ENCODE measurements around the gene ADAMTS14.
"Not testable (repeated sequence)": the region's sequence is repeated elsewhere in the genome, so short reads cannot be mapped to it uniquely, and the experiment has no call there.

Gene ADAMTS14

GRCh38 chr10:70769121-70769520 lies 96.8 kb downstream of the ADAMTS14 start:
- Histone ChIP-seq H3K36me3 (ENCODE audit: control insufficient read depth in 1 of 2, insufficient read depth in 2 of 2, low read length in 2 of 2) (no peaks in the 10 kb centered on the region), H3K27me3 (ENCODE audit: control insufficient read depth in 1 of 2, insufficient read depth in 2 of 2, low read length in 2 of 2) (no peaks in the 10 kb centered on the region), H3K9me3 (ENCODE audit: control insufficient read depth in 1 of 2, low read length in 2 of 2) (peaks cover 5 to 10% of the 10 kb centered on the region in 2 donors), H3K27ac (ENCODE audit: low read depth, low read length) (no peak overlapping the region), H3K4me1 (ENCODE audit: control insufficient read depth in 1 of 2, insufficient read depth in 2 of 2, low read length in 2 of 2) (no peaks in the 10 kb centered on the region), H3K9ac (ENCODE audit: low read depth in 1 of 2, low read length in 2 of 2) (no peak overlapping the region), H3K4me3 (ENCODE audit: low read depth in 1 of 2, low read length in 2 of 2) (no peak overlapping the region)

DNA sequence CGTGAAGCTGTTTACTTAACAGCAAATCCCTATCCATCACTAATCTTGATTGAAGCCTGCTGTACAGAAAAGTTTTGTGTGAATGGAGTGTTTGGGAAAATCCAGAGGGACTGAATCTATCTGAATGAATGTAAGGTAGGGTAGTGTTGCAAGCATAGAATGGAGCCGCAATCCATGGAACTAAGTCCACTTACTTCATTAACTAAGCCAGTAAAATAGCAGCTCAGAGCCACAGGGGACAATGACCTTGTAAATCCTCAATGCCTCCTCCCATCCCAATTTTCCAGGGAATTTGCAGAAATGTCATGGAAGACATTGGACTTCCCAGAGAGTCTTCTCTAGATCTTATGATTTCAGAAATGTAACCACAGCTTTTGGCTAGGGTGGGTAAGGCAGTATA lies 97.7 kb downstream of the ADAMTS14 start:
- H3K9ac ChIP-seq (ENCODE audit: low read depth in 1 of 2, low read length in 2 of 2), result no peak overlapping the region
- no peak overlapping the region for H3K27ac ChIP-seq (ENCODE audit: low read depth, low read length)
- H3K4me1 ChIP-seq (ENCODE audit: control insufficient read depth in 1 of 2, insufficient read depth in 2 of 2, low read length in 2 of 2), result no peaks in the 10 kb centered on the region
- no peaks in the 10 kb centered on the region for H3K36me3 ChIP-seq (ENCODE audit: control insufficient read depth in 1 of 2, insufficient read depth in 2 of 2, low read length in 2 of 2)
- peaks cover 5 to 10% of the 10 kb centered on the region in 2 donors for H3K9me3 ChIP-seq (ENCODE audit: control insufficient read depth in 1 of 2, low read length in 2 of 2)
- H3K4me3 ChIP-seq (ENCODE audit: low read depth in 1 of 2, low read length in 2 of 2), result no peak overlapping the region
- no peaks in the 10 kb centered on the region for H3K27me3 ChIP-seq (ENCODE audit: control insufficient read depth in 1 of 2, insufficient read depth in 2 of 2, low read length in 2 of 2)

GRCh38 chr10:70770516-70770915 lies 98.2 kb downstream of the ADAMTS14 start:
- not testable (repeated sequence) for H3K9ac ChIP-seq (ENCODE audit: low read depth in 1 of 2, low read length in 2 of 2); H3K4me1 ChIP-seq (ENCODE audit: control insufficient read depth in 1 of 2, insufficient read depth in 2 of 2, low read length in 2 of 2); H3K27me3 ChIP-seq (ENCODE audit: control insufficient read depth in 1 of 2, insufficient read depth in 2 of 2, low read length in 2 of 2); H3K4me3 ChIP-seq (ENCODE audit: low read depth in 1 of 2, low read length in 2 of 2); H3K36me3 ChIP-seq (ENCODE audit: control insufficient read depth in 1 of 2, insufficient read depth in 2 of 2, low read length in 2 of 2); H3K27ac ChIP-seq (ENCODE audit: low read depth, low read length); H3K9me3 ChIP-seq (ENCODE audit: control insufficient read depth in 1 of 2, low read length in 2 of 2)

DNA sequence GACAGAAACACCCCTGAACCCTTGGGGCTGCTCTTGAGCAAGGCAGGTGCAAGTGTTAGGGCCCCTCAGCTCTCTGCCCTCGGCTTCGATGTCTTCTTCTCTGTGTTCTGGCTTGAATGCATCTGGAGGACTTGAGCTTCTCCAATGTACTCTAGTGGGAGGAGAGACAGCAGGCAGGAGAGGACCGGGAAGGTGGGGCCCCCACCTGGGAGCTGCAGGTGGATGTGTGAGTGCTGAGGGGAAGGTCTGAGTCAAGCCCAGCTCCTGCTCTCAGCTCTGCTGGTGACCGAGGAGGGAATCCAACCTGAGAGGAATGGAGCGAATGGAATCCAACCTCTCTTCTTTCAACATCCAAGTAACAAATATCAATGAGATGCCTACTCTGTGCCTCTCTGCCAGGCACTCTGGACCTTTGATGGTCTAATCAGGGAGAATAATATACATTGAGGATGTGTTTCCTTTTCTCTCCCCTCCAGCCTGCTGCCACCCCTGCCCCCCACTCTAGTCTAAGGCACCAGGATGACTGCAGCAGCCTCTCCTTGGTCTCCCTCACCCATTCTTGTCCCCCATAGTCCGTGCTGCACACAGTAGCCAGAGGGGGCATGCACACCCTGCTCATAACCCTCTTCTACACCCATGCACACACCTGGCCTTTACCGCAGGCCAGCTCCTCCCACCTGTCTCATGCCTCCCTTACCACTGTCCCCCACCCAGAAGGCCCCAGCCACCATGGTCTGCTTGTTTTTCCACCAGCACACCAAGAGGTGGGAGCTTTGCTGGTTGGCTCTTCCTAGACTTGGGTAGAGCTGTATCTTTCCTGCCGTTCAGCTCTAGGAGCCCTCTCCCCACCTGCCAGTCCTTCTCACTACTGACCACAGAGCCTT lies 99.2 kb downstream of the ADAMTS14 start:
- H3K27me3 ChIP-seq (ENCODE audit: control insufficient read depth in 1 of 2, insufficient read depth in 2 of 2, low read length in 2 of 2), result no peaks in the 10 kb centered on the region
- no peak overlapping the region for H3K9ac ChIP-seq (ENCODE audit: low read depth in 1 of 2, low read length in 2 of 2)
- H3K4me1 ChIP-seq (ENCODE audit: control insufficient read depth in 1 of 2, insufficient read depth in 2 of 2, low read length in 2 of 2), result no peaks in the 10 kb centered on the region
- H3K9me3 ChIP-seq (ENCODE audit: control insufficient read depth in 1 of 2, low read length in 2 of 2), result no peaks in the 10 kb centered on the region
- H3K4me3 ChIP-seq (ENCODE audit: low read depth in 1 of 2, low read length in 2 of 2), result no peak overlapping the region
- no peaks in the 10 kb centered on the region for H3K36me3 ChIP-seq (ENCODE audit: control insufficient read depth in 1 of 2, insufficient read depth in 2 of 2, low read length in 2 of 2)
- H3K27ac ChIP-seq (ENCODE audit: low read depth, low read length), result no peak overlapping the region

DNA sequence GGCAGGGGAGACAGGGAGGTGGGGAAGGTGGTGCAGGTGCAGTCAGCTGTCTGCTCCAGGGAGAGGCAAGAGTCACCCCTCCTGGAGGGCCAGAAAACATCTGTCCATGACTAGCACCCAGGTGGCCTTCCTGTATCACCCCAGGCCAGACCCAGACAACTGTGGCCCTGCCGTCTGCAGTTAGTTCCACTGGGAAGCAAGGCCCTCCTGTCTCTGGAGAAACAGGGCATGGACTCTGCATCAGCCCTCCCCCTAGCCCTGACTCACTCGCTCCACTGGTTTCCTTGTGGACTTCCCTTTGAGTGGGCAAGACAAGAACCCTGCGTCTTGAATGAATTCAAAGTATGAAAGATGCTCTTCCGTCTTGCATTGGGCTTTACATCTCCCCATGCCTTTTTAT lies 100.3 kb downstream of the ADAMTS14 start:
- Histone ChIP-seq H3K4me3 (ENCODE audit: low read depth in 1 of 2, low read length in 2 of 2) (no peak overlapping the region), H3K36me3 (ENCODE audit: control insufficient read depth in 1 of 2, insufficient read depth in 2 of 2, low read length in 2 of 2) (no peaks in the 10 kb centered on the region), H3K4me1 (ENCODE audit: control insufficient read depth in 1 of 2, insufficient read depth in 2 of 2, low read length in 2 of 2) (no peaks in the 10 kb centered on the region), H3K9ac (ENCODE audit: low read depth in 1 of 2, low read length in 2 of 2) (no peak overlapping the region), H3K9me3 (ENCODE audit: control insufficient read depth in 1 of 2, low read length in 2 of 2) (no peaks in the 10 kb centered on the region), H3K27ac (ENCODE audit: low read depth, low read length) (no peak overlapping the region), H3K27me3 (ENCODE audit: control insufficient read depth in 1 of 2, insufficient read depth in 2 of 2, low read length in 2 of 2) (no peaks in the 10 kb centered on the region)

GRCh38 chr10:70773461-70773860 lies 101.2 kb downstream of the ADAMTS14 start:
- no peak overlapping the region for H3K4me3 ChIP-seq (ENCODE audit: low read depth in 1 of 2, low read length in 2 of 2)
- H3K27me3 ChIP-seq (ENCODE audit: control insufficient read depth in 1 of 2, insufficient read depth in 2 of 2, low read length in 2 of 2), result no peaks in the 10 kb centered on the region
- no peak overlapping the region for H3K27ac ChIP-seq (ENCODE audit: low read depth, low read length)
- no peaks in the 10 kb centered on the region for H3K4me1 ChIP-seq (ENCODE audit: control insufficient read depth in 1 of 2, insufficient read depth in 2 of 2, low read length in 2 of 2)
- no peak overlapping the region for H3K9ac ChIP-seq (ENCODE audit: low read depth in 1 of 2, low read length in 2 of 2)
- no peaks in the 10 kb centered on the region for H3K36me3 ChIP-seq (ENCODE audit: control insufficient read depth in 1 of 2, insufficient read depth in 2 of 2, low read length in 2 of 2)
- H3K9me3 ChIP-seq (ENCODE audit: control insufficient read depth in 1 of 2, low read length in 2 of 2), result no peaks in the 10 kb centered on the region

DNA sequence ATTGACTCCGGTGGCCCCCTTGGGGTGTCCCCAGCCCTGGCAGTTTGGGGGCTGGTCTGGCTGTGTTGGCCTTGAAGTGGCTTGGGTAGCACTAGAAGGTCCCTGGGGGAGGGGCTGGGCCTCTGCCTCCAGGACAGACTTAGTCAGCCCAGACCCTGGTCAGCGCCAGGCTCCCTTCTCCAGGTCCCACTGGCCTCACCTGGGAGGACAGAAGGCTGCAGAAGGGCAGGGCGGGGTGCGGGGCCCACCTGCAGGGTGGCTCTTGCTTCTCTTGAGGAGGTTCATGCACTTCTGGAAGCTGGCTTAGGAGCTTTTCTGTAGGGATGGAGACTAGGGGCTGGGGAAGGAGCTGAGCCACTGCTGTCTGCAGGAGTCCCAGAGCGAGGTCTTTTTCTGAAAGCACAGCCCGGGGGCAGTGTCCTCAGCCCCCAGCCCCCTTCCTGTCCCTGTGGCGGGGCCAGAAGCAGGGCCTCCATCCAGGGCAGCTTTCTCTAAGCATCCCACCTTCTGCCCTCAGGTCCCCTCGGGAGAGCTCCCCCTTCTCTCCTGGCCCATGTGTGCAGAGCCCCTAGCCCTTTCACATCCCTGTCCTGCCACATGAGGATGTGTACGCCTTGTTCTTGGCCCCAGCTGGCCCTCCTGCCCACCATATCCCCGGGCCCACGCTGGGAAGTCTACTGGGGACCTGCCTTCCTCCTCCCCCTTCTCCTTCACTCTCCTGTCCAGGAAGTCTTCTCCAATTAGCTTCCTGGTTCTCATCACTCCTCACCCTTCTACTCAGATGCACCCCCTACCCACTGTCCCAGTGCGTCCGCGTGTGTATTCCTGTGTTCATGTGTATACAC lies 101.9 kb downstream of the ADAMTS14 start:
- H3K27me3 ChIP-seq (ENCODE audit: control insufficient read depth in 1 of 2, insufficient read depth in 2 of 2, low read length in 2 of 2), result no peaks in the 10 kb centered on the region
- no peak overlapping the region for H3K27ac ChIP-seq (ENCODE audit: low read depth, low read length)
- no peak overlapping the region for H3K9ac ChIP-seq (ENCODE audit: low read depth in 1 of 2, low read length in 2 of 2)
- no peaks in the 10 kb centered on the region for H3K4me1 ChIP-seq (ENCODE audit: control insufficient read depth in 1 of 2, insufficient read depth in 2 of 2, low read length in 2 of 2)
- no peaks in the 10 kb centered on the region for H3K36me3 ChIP-seq (ENCODE audit: control insufficient read depth in 1 of 2, insufficient read depth in 2 of 2, low read length in 2 of 2)
- no peaks in the 10 kb centered on the region for H3K9me3 ChIP-seq (ENCODE audit: control insufficient read depth in 1 of 2, low read length in 2 of 2)
- no peak overlapping the region for H3K4me3 ChIP-seq (ENCODE audit: low read depth in 1 of 2, low read length in 2 of 2)

GRCh38 chr10:70774810-70775678 lies 102.7 kb downstream of the ADAMTS14 start:
- Histone ChIP-seq H3K9ac (ENCODE audit: low read depth in 1 of 2, low read length in 2 of 2) (no peak overlapping the region), H3K27ac (ENCODE audit: low read depth, low read length) (no peak overlapping the region), H3K4me3 (ENCODE audit: low read depth in 1 of 2, low read length in 2 of 2) (no peak overlapping the region), H3K27me3 (ENCODE audit: control insufficient read depth in 1 of 2, insufficient read depth in 2 of 2, low read length in 2 of 2) (no peaks in the 10 kb centered on the region), H3K4me1 (ENCODE audit: control insufficient read depth in 1 of 2, insufficient read depth in 2 of 2, low read length in 2 of 2) (no peaks in the 10 kb centered on the region), H3K36me3 (ENCODE audit: control insufficient read depth in 1 of 2, insufficient read depth in 2 of 2, low read length in 2 of 2) (no peaks in the 10 kb centered on the region), H3K9me3 (ENCODE audit: control insufficient read depth in 1 of 2, low read length in 2 of 2) (no peaks in the 10 kb centered on the region)

DNA sequence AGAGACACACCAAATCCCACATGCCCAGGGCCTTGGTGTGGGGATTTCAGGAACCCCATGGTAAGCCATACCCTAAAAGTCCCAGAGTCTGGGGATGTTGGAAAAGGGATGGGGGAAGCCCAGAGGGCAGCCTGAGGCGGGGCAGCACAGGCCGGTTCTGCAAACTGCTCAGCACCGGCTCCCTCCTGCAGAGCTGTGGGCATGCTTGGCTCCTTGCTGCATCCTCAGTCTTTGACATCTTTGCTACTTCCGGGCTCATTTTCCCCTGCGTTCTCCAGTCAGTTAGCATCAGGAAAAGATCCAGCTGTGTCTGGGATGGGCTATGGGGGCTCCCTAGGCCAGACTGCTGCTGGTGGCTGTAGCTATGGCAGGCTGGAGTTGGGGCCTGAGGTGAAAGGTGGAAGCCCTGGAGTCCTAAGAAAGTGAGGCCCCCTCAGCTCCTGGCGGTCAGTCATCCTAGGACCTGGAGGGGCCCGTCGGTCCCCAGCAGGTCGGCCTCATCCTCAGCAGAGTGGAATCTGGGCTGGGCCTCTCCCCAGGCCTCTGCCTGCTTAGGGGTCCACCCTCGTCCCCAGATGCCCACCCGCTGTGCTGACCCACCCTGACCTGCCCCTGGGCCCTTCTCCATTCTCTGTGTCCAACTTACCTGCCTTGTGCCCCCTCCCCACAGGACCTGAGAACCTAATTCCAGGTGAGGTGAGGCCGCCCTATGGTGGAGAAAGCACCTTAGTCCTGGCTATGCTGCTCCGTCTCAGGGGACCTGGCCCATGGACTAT lies 103.6 kb downstream of the ADAMTS14 start:
- H3K27me3 ChIP-seq (ENCODE audit: control insufficient read depth in 1 of 2, insufficient read depth in 2 of 2, low read length in 2 of 2), result no peaks in the 10 kb centered on the region
- H3K4me1 ChIP-seq (ENCODE audit: control insufficient read depth in 1 of 2, insufficient read depth in 2 of 2, low read length in 2 of 2), result no peaks in the 10 kb centered on the region
- H3K27ac ChIP-seq (ENCODE audit: low read depth, low read length), result no peak overlapping the region
- no peak overlapping the region for H3K9ac ChIP-seq (ENCODE audit: low read depth in 1 of 2, low read length in 2 of 2)
- H3K4me3 ChIP-seq (ENCODE audit: low read depth in 1 of 2, low read length in 2 of 2), result no peak overlapping the region
- H3K9me3 ChIP-seq (ENCODE audit: control insufficient read depth in 1 of 2, low read length in 2 of 2), result no peaks in the 10 kb centered on the region
- H3K36me3 ChIP-seq (ENCODE audit: control insufficient read depth in 1 of 2, insufficient read depth in 2 of 2, low read length in 2 of 2), result no peaks in the 10 kb centered on the region

Measured in duodenal mucosa (tissue), 2 donors.